ENCODE measurements around the gene C3orf20. TPM values are rescaled to one million over a fixed set of nuclear protein-coding genes. Genes with fewer than 3 reads are reported as not detected.
A peak's percentile ranks its signal among the peaks of the same experiment; 100 is the strongest.

C3orf20 gene
- total RNA-seq, 3 donors from 2014 or later, result 0.08 to 0.14 TPM; not detected in 1

GRCh38 chr3:14765576-14766427 is 90.9 kb downstream of the C3orf20 start:
- DNase-seq, result no peak
- no peak overlapping the region for H3K4me3 Mint-ChIP-seq
- H3K27me3 Mint-ChIP-seq (ENCODE audit: low read depth), result no peaks in the 10 kb centered on the region
- no peaks in the 10 kb centered on the region for H3K9me3 Mint-ChIP-seq
- ATAC-seq, result no peak
- no peaks in the 10 kb centered on the region for H3K36me3 Mint-ChIP-seq (ENCODE audit: insufficient read depth)
- peaks cover 3% of the 10 kb centered on the region for H3K4me1 Mint-ChIP-seq (ENCODE audit: low read depth)

GRCh38 chr3:14766428-14767244 is 91.7 kb downstream of the C3orf20 start:
- Mint-ChIP-seq H3K4me1 (ENCODE audit: low read depth) (no peaks in the 10 kb centered on the region), H3K27me3 (ENCODE audit: low read depth) (no peaks in the 10 kb centered on the region), H3K9me3 (no peaks in the 10 kb centered on the region), H3K4me3 (no peak overlapping the region), H3K36me3 (ENCODE audit: insufficient read depth) (no peaks in the 10 kb centered on the region)
- DNase-seq, result no peak
- peak in 1 of 2 donors; percentile 16 for ATAC-seq

- H3K4me1 Mint-ChIP-seq (ENCODE audit: low read depth), result no peaks in the 10 kb centered on the region
- H3K36me3 Mint-ChIP-seq (ENCODE audit: insufficient read depth), result no peaks in the 10 kb centered on the region
- ATAC-seq, result no peak
- H3K9me3 Mint-ChIP-seq, result no peaks in the 10 kb centered on the region
- no peak for DNase-seq
- no peaks in the 10 kb centered on the region for H3K27me3 Mint-ChIP-seq (ENCODE audit: low read depth)
- H3K4me3 Mint-ChIP-seq, result no peak overlapping the region
These were observed 92.5 kb downstream of the C3orf20 start for GRCh38 chr3:14767245-14768051.

GRCh38 chr3:14768182-14768790 is 93.3 kb downstream of the C3orf20 start:
- Mint-ChIP-seq H3K36me3 (ENCODE audit: insufficient read depth) (no peaks in the 10 kb centered on the region), H3K27me3 (ENCODE audit: low read depth) (no peaks in the 10 kb centered on the region), H3K4me3 (no peak overlapping the region), H3K9me3 (no peaks in the 10 kb centered on the region), H3K4me1 (ENCODE audit: low read depth) (no peaks in the 10 kb centered on the region)
- DNase-seq (no peak), ATAC-seq (no peak)

GRCh38 chr3:14768881-14769280 is 93.9 kb downstream of the C3orf20 start:
- Mint-ChIP-seq H3K36me3 (ENCODE audit: insufficient read depth) (no peaks in the 10 kb centered on the region), H3K4me3 (no peak overlapping the region), H3K4me1 (ENCODE audit: low read depth) (no peaks in the 10 kb centered on the region), H3K9me3 (no peaks in the 10 kb centered on the region), H3K27me3 (ENCODE audit: low read depth) (no peaks in the 10 kb centered on the region)
- DNase-seq (no peak), ATAC-seq (no peak)

GRCh38 chr3:14769544-14770325 is 94.8 kb downstream of the C3orf20 start:
- ATAC-seq (no peak), DNase-seq (no peak)
- Mint-ChIP-seq H3K27me3 (ENCODE audit: low read depth) (no peaks in the 10 kb centered on the region), H3K36me3 (ENCODE audit: insufficient read depth) (no peaks in the 10 kb centered on the region), H3K4me3 (no peak overlapping the region), H3K4me1 (ENCODE audit: low read depth) (no peaks in the 10 kb centered on the region), H3K9me3 (no peaks in the 10 kb centered on the region)

- no peaks in the 10 kb centered on the region for H3K27me3 Mint-ChIP-seq (ENCODE audit: low read depth)
- H3K9me3 Mint-ChIP-seq, result no peaks in the 10 kb centered on the region
- DNase-seq (no peak), ATAC-seq (no peak)
- H3K4me3 Mint-ChIP-seq, result no peak overlapping the region
- no peaks in the 10 kb centered on the region for H3K36me3 Mint-ChIP-seq (ENCODE audit: insufficient read depth)
- H3K4me1 Mint-ChIP-seq (ENCODE audit: low read depth), result no peaks in the 10 kb centered on the region
These were observed 95.7 kb downstream of the C3orf20 start for GRCh38 chr3:14770591-14770990.

GRCh38 chr3:14771593-14772497 is 96.9 kb downstream of the C3orf20 start:
- DNase-seq, result no peak
- Mint-ChIP-seq H3K9me3 (no peaks in the 10 kb centered on the region), H3K36me3 (ENCODE audit: insufficient read depth) (no peaks in the 10 kb centered on the region), H3K4me3 (no peak overlapping the region), H3K4me1 (ENCODE audit: low read depth) (no peaks in the 10 kb centered on the region), H3K27me3 (ENCODE audit: low read depth) (no peaks in the 10 kb centered on the region)
- ATAC-seq, result no peak

GRCh38 chr3:14772533-14773138 is 97.7 kb downstream of the C3orf20 start:
- ATAC-seq (no peak), DNase-seq (no peak)
- no peaks in the 10 kb centered on the region for H3K36me3 Mint-ChIP-seq (ENCODE audit: insufficient read depth)
- no peaks in the 10 kb centered on the region for H3K4me1 Mint-ChIP-seq (ENCODE audit: low read depth)
- H3K4me3 Mint-ChIP-seq, result no peak overlapping the region
- no peaks in the 10 kb centered on the region for H3K9me3 Mint-ChIP-seq
- no peaks in the 10 kb centered on the region for H3K27me3 Mint-ChIP-seq (ENCODE audit: low read depth)

GRCh38 chr3:14773281-14773680 is 98.3 kb downstream of the C3orf20 start:
- H3K27me3 Mint-ChIP-seq (ENCODE audit: low read depth), result no peaks in the 10 kb centered on the region

GRCh38 chr3:14773691-14774128 is 98.8 kb downstream of the C3orf20 start:
- H3K4me3 Mint-ChIP-seq, result no peak overlapping the region
- DNase-seq, result no peak
- no peak for ATAC-seq
- H3K9me3 Mint-ChIP-seq, result peaks cover 2% of the 10 kb centered on the region
- no peaks in the 10 kb centered on the region for H3K27me3 Mint-ChIP-seq (ENCODE audit: low read depth)
- no peaks in the 10 kb centered on the region for H3K36me3 Mint-ChIP-seq (ENCODE audit: insufficient read depth)
- H3K4me1 Mint-ChIP-seq (ENCODE audit: low read depth), result no peaks in the 10 kb centered on the region

More at GRCh38 chr3:14773281-14773680, 98.3 kb downstream of the C3orf20 start:
- H3K36me3 Mint-ChIP-seq (ENCODE audit: insufficient read depth), result no peaks in the 10 kb centered on the region
- DNase-seq, result no peak
- no peak for ATAC-seq
- no peaks in the 10 kb centered on the region for H3K9me3 Mint-ChIP-seq
- H3K4me3 Mint-ChIP-seq, result no peak overlapping the region
- no peaks in the 10 kb centered on the region for H3K4me1 Mint-ChIP-seq (ENCODE audit: low read depth)

- H3K36me3 Mint-ChIP-seq (ENCODE audit: insufficient read depth), result no peaks in the 10 kb centered on the region
- no peak overlapping the region for H3K4me3 Mint-ChIP-seq
- no peaks in the 10 kb centered on the region for H3K4me1 Mint-ChIP-seq (ENCODE audit: low read depth)
- peaks cover 9% of the 10 kb centered on the region for H3K9me3 Mint-ChIP-seq
- no peak for DNase-seq
- no peaks in the 10 kb centered on the region for H3K27me3 Mint-ChIP-seq (ENCODE audit: low read depth)
- no peak for ATAC-seq
These were observed 99.5 kb downstream of the C3orf20 start for GRCh38 chr3:14774431-14774830.
